Common myeloid progenitor, CD34-positive (primary cell): ENCODE measurements around the gene ISOC1.

ENCODE experiments used
- CTCF ChIA-PET: fragments of 350-600 bp; sonication (Branson Sonifier 250); formaldehyde crosslinking; loops from one replicate; lab custom pipeline; 2021; ENCODE audit warnings: antibody characterized with exemption; lab: Charles Lee
- POLR2A ChIA-PET: fragments of 350-600 bp; sonication (Branson Sonifier 250); formaldehyde crosslinking; loops from one replicate; lab custom pipeline; 2021; ENCODE audit warnings: antibody characterized with exemption; lab: Charles Lee
- DNase-seq, 3 donors: peaks; one replicate each; pipeline versions ENCODE4 v3.0.0 to v3.0.0-alpha.2; 2013
- H3K27ac ChIP-seq, 2 experiments: 1 replicate in 1 of 2; 2 replicates in 1 of 2; pipeline ENCODE4 v1.7.0; 2013; ENCODE audit warnings: inconsistent platforms in 2 of 2, low read length in 2 of 2, mild to moderate bottlenecking in 2 of 2, low read depth in 1 of 2, moderate library complexity in 1 of 2; ENCODE audit not compliant: severe bottlenecking in 2 of 2, insufficient read depth in 1 of 2, poor library complexity in 1 of 2
- H3K27me3 ChIP-seq, 5 experiments: replicated peaks in 2 of 5; 1 replicate in 3 of 5; 2 replicates in 2 of 5; pipeline versions ENCODE4 v1.6.1 to v1.7.0; 2013; ENCODE audit warnings: low read length in 4 of 5, mild to moderate bottlenecking in 2 of 5, moderate library complexity in 2 of 5, inconsistent platforms in 1 of 5; ENCODE audit not compliant: insufficient read depth in 5 of 5, control insufficient read depth in 4 of 5
- H3K36me3 ChIP-seq, 4 experiments: 1 replicate in 2 of 4; 2 replicates in 2 of 4; pipeline versions ENCODE4 v1.6.1 to v1.7.0; 2013; ENCODE audit warnings: low read length in 3 of 4, control low read depth in 1 of 4, mild to moderate bottlenecking in 1 of 4; ENCODE audit not compliant: control insufficient read depth in 4 of 4, insufficient read depth in 4 of 4
- H3K4me1 ChIP-seq, 4 experiments: 1 replicate in 3 of 4; 2 replicates in 1 of 4; pipeline versions ENCODE4 v1.6.1 to v1.7.1; 2013; ENCODE audit warnings: low read length in 3 of 4, mild to moderate bottlenecking in 3 of 4, control low read depth in 1 of 4, inconsistent platforms in 1 of 4, moderate library complexity in 1 of 4; ENCODE audit not compliant: control insufficient read depth in 4 of 4, insufficient read depth in 4 of 4; ENCODE audit errors: control extremely low read depth in 1 of 4
- H3K4me3 ChIP-seq, 7 experiments: 1 replicate in 4 of 7; 2 replicates in 3 of 7; pipeline versions ENCODE4 v1.5.1 to v1.7.0; 2013; ENCODE audit warnings: mild to moderate bottlenecking in 7 of 7, low read length in 6 of 7, moderate library complexity in 6 of 7, inconsistent platforms in 2 of 7, low read depth in 2 of 7, control low read depth in 1 of 7; ENCODE audit not compliant: insufficient read depth in 4 of 7, control insufficient read depth in 1 of 7; ENCODE audit errors: extremely low read depth in 1 of 7
- H3K9me3 ChIP-seq, 5 experiments: 1 replicate in 4 of 5; 2 replicates in 1 of 5; pipeline versions ENCODE4 v1.6.1 to v1.7.1; 2013; ENCODE audit warnings: low read length in 4 of 5, mild to moderate bottlenecking in 2 of 5, inconsistent platforms in 1 of 5, low read depth in 1 of 5, moderate library complexity in 1 of 5; ENCODE audit not compliant: control insufficient read depth in 4 of 5, insufficient read depth in 2 of 5; ENCODE audit errors: control extremely low read depth in 1 of 5
- WGBS: methylation state at CpG from one replicate; pipeline ENCODE4 v1.1.5; 2013; ENCODE audit not compliant: insufficient coverage; 5-methylcytosine and 5-hydroxymethylcytosine counted together

The ISOC1 gene

GRCh38 chr5:129094924-129095899 lies 663 bp downstream of the ISOC1 start:
- Histone ChIP-seq H3K27ac (peak overlapping the region in 1 of 2 experiments; percentile 56), H3K4me3 (peak overlapping the region; percentile 84 to 97 (median 86)), H3K9me3 (no peaks in the 10 kb centered on the region), H3K27me3 (no peaks in the 10 kb centered on the region), H3K36me3 (no peaks in the 10 kb centered on the region), H3K4me1 (peaks cover 17 to 41% (median 28%) of the 10 kb centered on the region in 4 experiments)
- DNase-seq, result peak; percentile 29 to 74 (median 67)
- 6% methylated on average over 61 of the region's 61 CpGs for WGBS
- CTCF ChIA-PET, result interaction anchor here (0.8 to 6.2 kb wide), 12 partner anchors 8 to 189 kb away, joined by 3 to 33 read pairs (median 4); partner anchors contain the start of gene SLC27A6
- POLR2A ChIA-PET, result no interaction called here

GRCh38 chr5:129096382-129096991 lies 1.9 kb downstream of the ISOC1 start:
- ChIA-PET CTCF (interaction anchor here (0.9 to 6.2 kb wide), 3 partner anchors 29 to 191 kb away, joined by 3 to 33 read pairs (median 3); no protein-coding TSS in a partner anchor), POLR2A (no interaction called here)
- DNase-seq, result peak in 2 of 3 donors; percentile 18 to 30
- peaks cover 17 to 41% (median 28%) of the 10 kb centered on the region in 4 experiments for H3K4me1 ChIP-seq
- 88% methylated on average over 6 of the region's 8 CpGs for WGBS
- no peak overlapping the region for H3K4me3 ChIP-seq
- no peaks in the 10 kb centered on the region for H3K9me3 ChIP-seq
- H3K36me3 ChIP-seq, result no peaks in the 10 kb centered on the region
- H3K27ac ChIP-seq, result no peak overlapping the region
- no peaks in the 10 kb centered on the region for H3K27me3 ChIP-seq

DNA sequence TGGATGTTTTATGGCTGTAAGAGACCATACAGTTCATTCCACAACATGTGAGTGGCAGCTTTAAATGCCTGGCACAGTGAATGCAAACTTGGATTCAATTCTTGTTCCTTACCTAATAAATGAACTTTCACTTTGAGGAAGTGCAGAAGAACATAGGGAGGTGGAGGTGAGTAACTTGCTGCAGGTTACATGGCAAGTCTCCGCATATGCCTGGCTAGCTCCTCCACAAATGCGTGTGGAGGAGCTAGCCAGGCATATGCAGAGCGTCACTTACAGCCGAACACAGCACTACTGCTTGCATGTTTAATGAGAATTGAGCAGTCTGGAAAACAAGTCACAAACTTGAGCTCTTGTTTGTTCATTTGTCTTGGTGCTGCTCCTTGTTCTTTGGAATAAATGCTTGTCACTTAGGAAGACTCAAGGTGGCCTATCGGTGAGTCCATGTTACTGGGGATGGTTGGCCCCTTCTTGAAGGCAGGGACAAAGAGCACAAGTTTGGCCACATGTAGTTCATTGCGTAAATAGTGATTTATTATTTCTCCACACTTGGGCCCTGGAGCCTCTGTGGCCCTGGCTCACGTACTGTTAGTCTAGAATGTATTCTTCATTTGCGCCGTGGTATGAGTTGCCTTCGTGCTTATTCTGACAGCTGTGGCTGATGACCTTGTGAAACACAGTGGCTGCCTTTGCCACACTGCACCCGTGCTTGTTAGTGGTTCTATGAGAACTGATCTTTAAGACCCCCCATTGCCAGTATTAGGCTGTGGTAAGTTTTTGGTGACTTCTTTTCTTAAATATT lies 3.1 kb downstream of the ISOC1 start:
- H3K36me3 ChIP-seq, result no peaks in the 10 kb centered on the region
- no peaks in the 10 kb centered on the region for H3K27me3 ChIP-seq
- WGBS, result 96% methylated on average over 9 of the region's 11 CpGs
- no peaks in the 10 kb centered on the region for H3K9me3 ChIP-seq
- POLR2A ChIA-PET, result no interaction called here
- no peak for DNase-seq
- H3K27ac ChIP-seq, result no peak overlapping the region
- peaks cover 17 to 41% (median 28%) of the 10 kb centered on the region in 4 experiments for H3K4me1 ChIP-seq
- CTCF ChIA-PET, result interaction anchor here (0.9 to 6.2 kb wide), 8 partner anchors 9 to 193 kb away, joined by 3 to 33 read pairs (median 3); no protein-coding TSS in a partner anchor
- H3K4me3 ChIP-seq, result no peak overlapping the region

DNA sequence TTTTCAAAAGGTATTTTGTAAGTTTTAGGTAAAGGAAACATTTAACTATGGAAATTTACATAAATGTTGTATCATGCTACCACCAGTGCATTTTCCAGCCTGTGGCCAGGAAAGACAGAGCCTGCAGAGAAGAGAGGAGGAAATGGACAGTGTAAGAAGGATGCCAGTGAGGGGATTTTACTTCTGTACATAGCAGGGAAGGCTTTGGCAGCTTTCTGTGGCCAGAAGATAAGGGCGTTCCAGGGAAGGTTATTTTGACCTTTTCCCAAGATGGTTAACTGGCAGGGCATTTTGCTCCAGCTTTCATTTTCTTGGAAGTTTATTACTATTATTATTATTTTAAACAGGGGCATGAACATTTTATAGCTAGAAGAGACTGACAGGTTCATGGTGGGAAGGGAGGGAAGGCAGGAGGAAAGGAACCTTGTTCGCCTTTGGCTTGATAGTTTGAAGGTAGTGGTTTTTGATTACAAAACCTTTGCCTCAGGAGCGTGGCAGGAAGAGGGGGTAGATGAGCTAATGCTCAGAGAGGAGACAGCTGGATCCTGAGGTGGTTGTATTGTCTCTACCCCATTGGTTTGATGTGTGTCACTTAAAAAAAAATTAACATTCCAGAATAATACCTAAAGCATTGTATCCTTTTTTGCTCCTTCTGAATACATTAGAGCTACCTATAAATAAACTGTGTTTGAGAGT lies 4.1 kb downstream of the ISOC1 start:
- Histone ChIP-seq H3K36me3 (no peaks in the 10 kb centered on the region), H3K27me3 (no peaks in the 10 kb centered on the region), H3K4me3 (peak overlapping the region in 1 of 7 experiments; percentile 20), H3K4me1 (peaks cover 17 to 41% (median 27%) of the 10 kb centered on the region in 4 experiments), H3K9me3 (no peaks in the 10 kb centered on the region), H3K27ac (no peak overlapping the region)
- ChIA-PET POLR2A (interaction anchor here (0.6 to 0.7 kb wide), 2 partner anchors 16 to 27 kb away, joined by 3 to 4 read pairs; no protein-coding TSS in a partner anchor), CTCF (interaction anchor here (1.0 to 6.2 kb wide), 5 partner anchors 8 to 26 kb away, joined by 3 to 33 read pairs (median 5); no protein-coding TSS in a partner anchor)
- WGBS, result 0% methylated on average over 2 of the region's 3 CpGs
- peak in 2 of 3 donors; percentile 32 to 43 for DNase-seq

- CTCF ChIA-PET, result interaction anchor here (1.0 to 6.2 kb wide), 4 partner anchors 8 to 26 kb away, joined by 4 to 33 read pairs (median 10); no protein-coding TSS in a partner anchor
- no peaks in the 10 kb centered on the region for H3K36me3 ChIP-seq
- no CpG with 5 or more reads among the region's 1 CpG for WGBS
These were observed 4.6 kb downstream of the ISOC1 start for GRCh38 chr5:129099184-129099569.

DNA sequence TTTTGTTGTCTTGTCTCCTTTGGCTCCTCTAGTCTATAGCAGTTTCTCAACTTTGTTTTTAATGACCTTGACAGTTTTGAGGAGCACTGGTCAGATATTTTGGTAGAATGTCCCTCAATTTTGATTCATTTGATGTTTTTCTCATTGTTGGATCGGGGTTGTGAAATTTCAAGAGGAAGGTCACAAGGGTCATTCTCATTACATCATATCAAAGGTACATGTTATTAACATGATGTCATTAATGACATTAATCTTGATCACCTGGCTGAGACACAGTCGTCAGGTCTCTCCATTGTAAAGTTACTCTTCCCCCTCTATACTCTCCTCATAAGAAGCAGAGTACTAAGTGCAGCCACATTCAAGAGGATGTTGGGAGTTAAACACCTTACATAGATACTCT lies 7.2 kb downstream of the ISOC1 start:
- no peak for DNase-seq
- Histone ChIP-seq H3K27me3 (no peaks in the 10 kb centered on the region), H3K27ac (no peak overlapping the region), H3K9me3 (no peaks in the 10 kb centered on the region), H3K4me1 (peaks cover 10 to 18% (median 10%) of the 10 kb centered on the region in 4 experiments), H3K4me3 (no peak overlapping the region), H3K36me3 (peaks cover 0 to 13% (median 5%) of the 10 kb centered on the region in 4 experiments)
- ChIA-PET CTCF (no interaction called here), POLR2A (no interaction called here)
- 100% methylated on average over 1 of the region's 2 CpGs for WGBS

More at GRCh38 chr5:129099184-129099569, 4.6 kb downstream of the ISOC1 start:
- DNase-seq, result peak in 2 of 3 donors; percentile 23 to 26
- peaks cover 17 to 38% (median 22%) of the 10 kb centered on the region in 4 experiments for H3K4me1 ChIP-seq
- no peak overlapping the region for H3K27ac ChIP-seq
- POLR2A ChIA-PET, result interaction anchor here (0.7 kb wide), 1 partner anchor 15 kb away, joined by 4 read pairs; no protein-coding TSS in a partner anchor
- no peaks in the 10 kb centered on the region for H3K27me3 ChIP-seq
- no peaks in the 10 kb centered on the region for H3K9me3 ChIP-seq
- H3K4me3 ChIP-seq, result peak overlapping the region in 1 of 7 experiments; percentile 20
